ENCODE results near the gene NCOA6.

DNA sequence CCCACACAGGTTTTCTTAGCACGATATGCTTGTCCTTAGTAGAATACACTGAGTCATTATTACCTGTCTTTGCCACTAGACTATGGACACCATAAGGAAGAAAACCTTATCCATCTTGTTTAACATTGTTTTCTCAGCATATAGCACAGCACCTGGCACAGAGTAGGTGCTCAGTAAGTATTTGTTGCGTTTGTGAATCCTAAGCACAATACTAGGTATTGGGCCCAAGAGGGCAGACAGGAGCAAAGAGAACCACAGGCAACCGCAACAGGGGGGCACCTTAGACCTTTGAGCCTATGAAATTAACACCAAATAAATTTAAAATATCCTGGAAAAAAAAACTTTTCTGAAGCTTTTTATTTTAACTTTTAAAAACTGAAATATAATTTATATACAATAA, 3.7 kb upstream of the NCOA6 start:
- TF ChIP-seq, protein P1, sequence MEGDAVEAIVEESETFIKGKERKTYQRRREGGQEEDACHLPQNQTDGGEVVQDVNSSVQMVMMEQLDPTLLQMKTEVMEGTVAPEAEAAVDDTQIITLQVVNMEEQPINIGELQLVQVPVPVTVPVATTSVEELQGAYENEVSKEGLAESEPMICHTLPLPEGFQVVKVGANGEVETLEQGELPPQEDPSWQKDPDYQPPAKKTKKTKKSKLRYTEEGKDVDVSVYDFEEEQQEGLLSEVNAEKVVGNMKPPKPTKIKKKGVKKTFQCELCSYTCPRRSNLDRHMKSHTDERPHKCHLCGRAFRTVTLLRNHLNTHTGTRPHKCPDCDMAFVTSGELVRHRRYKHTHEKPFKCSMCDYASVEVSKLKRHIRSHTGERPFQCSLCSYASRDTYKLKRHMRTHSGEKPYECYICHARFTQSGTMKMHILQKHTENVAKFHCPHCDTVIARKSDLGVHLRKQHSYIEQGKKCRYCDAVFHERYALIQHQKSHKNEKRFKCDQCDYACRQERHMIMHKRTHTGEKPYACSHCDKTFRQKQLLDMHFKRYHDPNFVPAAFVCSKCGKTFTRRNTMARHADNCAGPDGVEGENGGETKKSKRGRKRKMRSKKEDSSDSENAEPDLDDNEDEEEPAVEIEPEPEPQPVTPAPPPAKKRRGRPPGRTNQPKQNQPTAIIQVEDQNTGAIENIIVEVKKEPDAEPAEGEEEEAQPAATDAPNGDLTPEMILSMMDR (IDR thresholded peaks at IDR 0.05) = no peak
- TF ChIP-seq POLR2A (IDR thresholded peaks at IDR 0.05) = no peak

All from uterus (tissue), 2 donors.